ELR (cell line): ENCODE measurements around the gene CRYBB1.
"Not testable (repeated sequence)": the region's sequence is repeated elsewhere in the genome, so short reads cannot be mapped to it uniquely, and the experiment has no call there.

ENCODE experiments used
- DNase-seq: peaks from one replicate; pipeline ENCODE4 v3.0.0-alpha.2; 2015; ENCODE audit warnings: low read depth

The CRYBB1 gene

DNA sequence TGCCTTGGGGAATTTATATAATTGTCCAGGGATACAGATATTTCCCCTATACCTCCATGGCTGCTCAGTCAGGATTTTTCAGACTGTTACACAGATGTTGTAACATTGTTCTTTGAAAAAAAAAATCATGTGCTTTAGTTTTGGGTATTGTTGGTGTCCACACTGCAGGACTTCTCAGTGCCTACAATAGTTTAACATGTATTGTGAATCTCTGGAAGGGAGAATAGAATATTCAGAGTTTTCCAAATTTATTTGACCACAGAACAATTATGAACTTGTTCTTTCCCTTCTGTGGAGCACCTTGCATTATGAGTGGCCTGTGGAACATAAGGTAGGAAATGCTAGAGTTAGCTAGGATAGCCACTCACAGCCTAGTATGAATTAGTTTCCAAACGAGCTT, 18.5 kb upstream of the CRYBB1 start:
- DNase-seq = no peak

DNA sequence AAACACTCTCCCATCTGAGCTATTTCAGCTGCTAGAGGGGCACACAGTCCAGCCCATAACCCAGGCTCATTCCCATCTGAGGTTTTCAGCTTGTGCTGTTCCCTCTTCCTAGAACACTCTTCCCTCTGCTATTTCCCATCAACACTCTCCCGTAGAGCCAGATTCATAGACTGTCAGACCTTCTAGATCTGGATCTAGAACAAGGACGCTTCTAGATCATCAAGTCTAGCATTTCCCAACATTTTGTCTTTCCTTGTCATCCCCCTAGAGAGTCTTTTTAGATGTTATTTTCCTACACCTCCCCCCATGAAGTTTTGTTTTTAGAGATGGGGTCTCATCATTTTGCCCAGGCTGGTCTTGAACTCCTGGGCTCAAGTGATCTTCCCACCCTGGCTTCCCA, 17.3 kb upstream of the CRYBB1 start:
- no peak for DNase-seq

DNA sequence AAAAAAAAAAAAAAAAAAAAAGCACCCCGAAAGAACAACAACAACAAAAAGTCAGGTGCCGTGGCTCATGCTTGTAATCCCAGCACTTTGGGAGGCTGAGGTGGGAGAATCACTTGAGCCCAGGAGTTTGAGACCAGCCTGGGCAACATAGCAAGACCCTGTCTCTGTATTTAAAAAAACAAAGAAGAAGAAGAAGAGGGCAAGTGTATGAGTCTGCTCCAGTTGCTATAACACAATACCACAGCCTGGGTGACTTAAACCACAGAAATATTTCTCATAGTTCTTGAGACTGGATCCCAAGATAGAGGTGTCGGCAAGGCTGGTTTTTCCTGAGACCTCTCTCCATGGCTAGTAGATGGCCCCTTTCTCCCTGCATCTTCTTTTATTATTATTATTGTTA, 16.4 kb upstream of the CRYBB1 start:
- no peak for DNase-seq

DNA sequence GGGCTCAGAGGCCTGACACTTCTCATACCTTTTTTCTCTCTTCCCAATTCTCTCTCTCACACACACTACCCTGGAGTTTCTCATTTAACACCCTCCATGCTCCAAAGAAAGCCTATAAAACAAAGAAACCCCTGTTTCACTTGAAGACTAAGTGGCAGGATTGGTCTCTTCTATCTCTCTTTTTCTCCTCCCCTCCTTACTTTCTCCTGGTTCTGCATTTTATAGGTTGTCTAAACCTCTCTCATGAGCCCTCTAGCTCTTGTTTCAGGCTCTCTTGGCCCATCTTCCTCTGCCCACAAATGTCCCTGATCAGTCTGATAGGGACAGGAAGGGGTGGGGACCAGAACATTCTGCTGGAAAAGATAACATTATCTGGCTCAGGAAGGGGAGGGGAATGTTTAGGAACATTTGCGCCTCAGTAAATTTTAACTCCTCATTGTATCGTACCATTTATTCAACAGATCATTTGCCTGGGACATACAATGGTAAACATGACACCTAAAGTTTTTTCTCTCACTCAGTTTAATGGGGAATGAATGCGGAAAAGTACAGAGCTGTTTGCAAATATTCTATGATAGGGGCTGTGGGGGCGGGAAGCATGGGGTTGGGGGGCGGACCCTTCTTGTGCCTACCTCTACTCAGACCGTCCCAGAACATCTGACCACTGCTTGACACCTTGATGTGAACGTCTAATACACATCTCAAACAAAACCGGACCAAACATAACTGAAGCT, 14.8 kb upstream of the CRYBB1 start:
- no peak for DNase-seq

DNA sequence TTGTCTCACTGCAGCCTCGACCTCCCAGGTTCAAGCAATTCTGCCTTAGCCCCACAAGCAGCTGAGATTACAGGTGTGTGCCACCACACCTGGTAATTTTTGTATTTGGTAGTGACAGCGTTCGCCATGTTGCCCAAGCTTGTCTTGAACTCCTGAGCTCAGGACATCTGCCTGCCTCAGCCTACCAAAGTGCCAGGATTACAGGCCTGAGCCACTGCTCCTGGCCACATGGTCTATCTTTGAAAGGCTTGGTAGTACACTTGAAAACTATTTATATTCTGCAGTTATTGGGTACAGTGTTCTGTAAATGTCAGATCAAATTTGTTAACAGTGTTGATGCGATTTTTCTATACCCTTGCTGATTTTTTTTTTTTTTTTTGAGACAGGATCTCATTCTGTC, 13.5 kb upstream of the CRYBB1 start:
- no peak for DNase-seq

DNA sequence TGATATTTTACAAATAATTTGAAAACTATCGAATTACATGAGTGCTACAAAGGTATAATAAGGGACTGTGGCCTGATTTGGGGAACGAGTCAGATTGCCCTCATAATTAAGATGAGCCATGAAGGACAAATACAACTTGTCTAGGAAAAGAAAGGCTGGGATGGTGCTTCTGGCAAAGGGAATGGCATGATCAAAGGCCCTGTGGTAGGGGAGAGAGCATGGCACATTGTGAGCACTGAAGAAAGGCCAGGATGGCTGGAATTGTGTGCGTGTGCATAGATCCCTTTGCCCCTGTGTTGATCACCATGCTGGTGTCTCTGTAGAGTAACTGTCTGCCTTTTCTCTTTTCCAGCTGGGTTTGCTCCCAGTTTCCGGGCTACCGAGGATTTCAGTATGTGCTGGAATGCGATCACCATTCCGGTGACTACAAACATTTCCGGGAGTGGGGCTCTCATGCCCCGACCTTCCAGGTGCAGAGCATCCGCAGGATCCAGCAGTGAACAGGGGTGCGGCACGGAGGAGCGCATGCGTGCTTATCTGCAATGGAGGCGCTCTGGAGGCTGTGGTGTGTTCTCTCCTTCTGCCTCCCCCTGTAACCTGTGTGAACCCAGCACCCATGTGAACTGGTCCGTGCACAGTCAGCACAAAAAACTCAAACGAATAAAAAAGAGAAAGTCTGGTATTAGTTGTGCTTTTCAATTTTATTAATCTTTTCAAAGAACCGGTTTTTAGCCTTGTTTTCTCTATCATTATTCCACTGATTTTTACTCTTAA, 12.3 kb upstream of the CRYBB1 start:
- DNase-seq = no peak

DNA sequence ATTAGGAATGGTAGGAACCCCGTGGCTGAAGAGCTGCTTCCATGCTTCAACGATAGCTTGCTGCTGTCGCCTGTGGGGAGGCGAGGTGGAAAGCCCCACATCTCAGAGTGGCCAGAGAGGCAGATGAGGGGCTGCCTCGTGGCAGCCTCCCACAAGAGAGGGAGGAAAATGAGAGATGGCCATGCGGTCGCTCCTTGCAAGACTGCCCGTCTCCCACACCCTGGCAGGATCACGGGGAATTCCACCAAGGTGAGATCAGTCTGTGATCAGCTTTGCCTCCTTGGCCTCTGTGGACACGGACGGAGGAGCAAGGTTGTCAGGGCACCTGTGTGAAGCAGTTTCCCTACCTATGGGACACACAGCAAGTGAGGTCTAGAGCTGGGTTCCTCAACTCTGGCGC, 7.0 kb upstream of the CRYBB1 start:
- DNase-seq = no peak

DNA sequence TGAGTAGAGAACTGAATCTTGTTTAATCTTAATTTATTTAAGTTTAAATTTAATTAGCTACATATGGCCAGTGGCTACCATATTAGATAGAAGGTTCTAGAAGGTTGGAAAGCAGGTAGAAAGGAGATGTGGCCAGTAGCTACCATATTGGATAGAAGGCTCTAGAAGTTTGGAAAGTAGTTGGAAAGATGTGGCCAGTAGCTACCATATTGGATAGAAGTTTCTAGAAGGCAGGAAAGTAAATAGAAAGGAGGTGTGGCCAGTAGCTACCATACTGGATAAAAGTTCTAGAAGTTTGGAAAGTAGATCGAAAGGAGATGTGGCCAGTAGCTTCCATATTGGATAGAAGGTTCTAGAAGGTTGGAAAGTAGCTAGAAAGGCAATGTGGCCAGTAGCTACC, 6.2 kb upstream of the CRYBB1 start:
- DNase-seq = no peak

DNA sequence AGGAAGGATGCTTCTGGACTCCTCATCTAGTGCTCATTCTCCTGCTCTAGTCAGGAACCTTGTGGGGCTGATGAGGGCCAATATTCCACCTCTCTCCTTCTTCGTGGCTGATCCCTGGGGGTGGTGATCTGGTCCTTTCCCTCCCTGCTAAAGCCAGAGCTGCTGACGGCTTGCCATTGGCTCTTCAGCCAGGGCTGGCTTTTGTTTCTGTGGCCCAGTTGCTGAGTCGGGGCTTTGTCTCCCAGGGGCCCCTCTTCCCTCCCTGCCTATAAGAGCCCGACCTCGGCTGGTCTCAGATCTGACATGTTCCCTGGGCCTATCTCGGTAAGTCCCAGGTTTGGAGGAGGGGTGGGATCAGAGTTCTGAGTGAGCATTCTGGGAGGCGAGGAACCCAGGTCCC, 3.8 kb upstream of the CRYBB1 start, which contains the start of gene CRYBA4:
Gene CRYBA4, plus strand, starts transcription at position 301 of the 400 bp plus-strand sequence. CDS start 634 bp downstream, outside the sequence.
- DNase-seq = no peak

DNA sequence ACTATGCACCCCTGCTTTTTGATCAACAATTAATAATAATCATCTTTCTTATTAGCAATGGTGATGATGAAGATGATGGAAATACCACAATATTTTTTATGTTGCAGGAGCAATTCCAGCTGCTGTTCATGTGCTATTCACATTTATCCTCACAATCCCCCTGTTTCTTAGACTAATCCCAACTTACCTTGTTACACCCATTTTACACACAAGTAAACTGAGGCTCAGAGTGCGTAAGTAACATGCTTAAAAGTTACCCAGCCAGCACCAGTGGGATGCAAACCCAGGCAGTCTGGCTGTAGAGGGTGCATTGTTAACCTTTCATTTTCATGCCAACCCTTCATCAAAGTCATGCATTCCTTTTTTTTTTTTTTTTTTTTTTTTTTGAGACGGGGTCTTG, 2.4 kb upstream of the CRYBB1 start:
- no peak for DNase-seq

DNA sequence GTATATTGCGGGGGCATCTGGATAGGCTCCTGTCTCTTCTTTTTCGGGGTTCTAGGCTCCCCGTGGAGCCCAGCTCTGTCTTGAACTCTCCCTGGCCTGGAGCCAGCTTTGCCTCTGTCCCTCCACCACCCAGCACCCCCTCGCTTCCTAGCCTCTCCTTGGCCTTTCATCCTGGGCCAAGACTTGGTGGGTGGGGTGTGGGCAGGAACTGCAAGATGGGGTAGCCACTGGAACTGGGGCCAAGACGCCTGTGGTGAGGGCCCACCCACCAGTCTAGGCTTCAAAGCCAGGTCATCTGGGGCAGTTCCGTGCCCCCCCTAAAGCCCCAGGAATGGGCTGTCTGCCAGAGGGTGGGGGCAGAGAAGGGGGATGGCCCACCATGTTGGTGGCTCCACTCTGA, 1.7 kb upstream of the CRYBB1 start:
- no peak for DNase-seq

DNA sequence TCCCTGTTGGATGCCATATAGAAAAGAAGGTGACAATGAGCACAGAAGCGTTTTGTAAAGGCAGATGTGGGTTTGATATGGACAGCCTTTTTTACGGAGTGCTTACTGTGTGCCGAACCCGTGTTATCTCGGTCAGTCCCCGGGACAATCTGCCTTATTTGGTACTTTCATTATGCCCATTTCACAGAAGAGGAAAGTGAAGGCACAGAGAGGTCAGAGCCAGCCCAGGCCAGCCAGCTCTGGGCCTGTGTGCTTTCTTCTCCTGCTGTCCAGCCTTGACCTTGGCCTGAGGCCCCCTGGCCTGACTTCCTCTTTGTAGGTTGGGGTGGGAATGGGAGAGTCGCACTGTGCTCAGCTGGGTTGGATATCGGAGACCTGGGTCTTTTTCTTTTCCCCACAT, 628 bp upstream of the CRYBB1 start:
- no peak for DNase-seq

DNA sequence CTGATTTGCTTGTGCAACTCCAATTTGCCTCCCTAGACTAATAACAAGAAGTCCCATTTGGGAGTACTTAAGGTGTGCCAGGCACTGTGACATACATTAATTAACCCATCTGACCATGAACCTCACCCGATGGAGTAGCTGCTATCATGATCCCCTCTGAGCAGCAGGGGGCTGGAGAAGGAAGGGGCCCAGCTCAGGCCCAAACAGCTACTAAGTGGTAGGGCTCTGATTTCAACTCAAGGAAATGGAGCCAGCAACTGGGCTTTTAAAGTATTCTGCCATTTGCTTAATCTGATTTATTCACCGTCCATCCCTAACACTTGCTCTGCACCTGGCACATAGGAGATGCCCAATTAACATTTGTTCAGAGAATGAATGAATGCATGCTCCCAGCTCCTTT, 1.2 kb downstream of the CRYBB1 start:
- DNase-seq = no peak

DNA sequence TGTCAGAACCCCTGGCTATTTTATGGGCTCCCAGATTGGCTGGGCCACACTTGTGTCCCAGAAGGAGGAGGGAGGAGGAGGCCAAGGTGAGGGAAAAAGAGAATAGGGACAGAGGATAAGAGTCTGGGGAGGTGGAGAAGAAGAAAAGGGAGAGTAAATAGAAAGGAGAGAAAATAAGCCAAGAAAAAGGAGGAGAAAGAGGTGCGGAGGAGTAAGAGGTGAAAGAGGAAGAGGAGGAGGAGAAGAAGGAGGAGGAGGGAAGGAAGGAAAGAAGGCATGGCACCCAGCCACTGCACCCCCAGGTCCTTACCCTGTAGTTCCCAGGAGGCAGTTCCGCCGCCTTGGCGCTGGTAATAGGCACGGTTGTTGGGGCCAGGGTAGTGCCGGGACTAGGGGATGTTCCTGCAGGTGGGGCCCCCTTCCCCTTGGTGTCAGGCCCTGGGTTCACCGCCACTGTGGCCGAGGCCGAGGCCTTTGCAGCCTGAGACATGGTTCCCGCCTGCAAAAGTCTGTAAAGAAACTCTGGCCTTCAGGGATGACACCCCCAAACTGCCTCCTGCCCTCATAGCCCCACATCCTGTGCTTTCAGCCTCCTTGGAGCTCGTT, 1.9 kb downstream of the CRYBB1 start:
- DNase-seq = no peak

DNA sequence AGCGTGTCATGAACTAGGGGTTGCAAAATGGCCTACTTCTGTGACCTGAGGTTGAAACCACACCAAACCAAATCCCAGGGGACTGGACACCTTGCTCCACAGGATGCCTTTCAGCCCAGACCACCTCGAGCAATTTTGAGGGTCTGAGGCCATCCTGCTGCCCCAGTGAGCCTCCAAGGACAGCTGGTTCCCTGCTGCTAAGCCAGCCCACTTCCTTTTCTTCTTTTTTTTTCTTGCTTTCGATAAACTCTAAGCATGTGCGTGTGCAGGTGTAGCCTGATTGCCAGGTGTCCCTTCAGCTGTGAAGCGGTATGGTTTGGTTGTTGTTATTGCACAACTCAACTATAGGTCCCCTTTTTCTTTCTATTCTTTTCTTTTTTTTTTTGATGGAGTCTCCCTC, 2.7 kb downstream of the CRYBB1 start:
- no peak for DNase-seq

DNA sequence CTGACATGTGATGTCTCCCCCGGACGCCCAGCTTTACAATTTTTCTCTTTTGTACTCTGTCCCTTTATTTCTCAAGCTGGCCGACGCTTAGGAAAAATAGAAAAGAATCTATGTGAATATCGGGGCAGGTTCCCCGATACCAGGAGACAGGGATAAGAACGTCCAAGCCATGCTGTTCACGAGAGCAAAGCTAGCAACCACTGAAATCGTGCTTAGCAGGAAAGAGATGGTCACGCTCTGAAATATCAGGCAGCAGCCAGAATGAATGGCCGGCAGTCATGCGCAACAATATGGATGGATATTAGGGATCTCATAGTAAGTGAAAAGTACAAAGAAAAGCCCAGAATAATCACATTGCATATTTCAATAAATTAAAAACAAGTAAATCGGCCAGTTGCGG, 3.5 kb downstream of the CRYBB1 start:
- no peak for DNase-seq

DNA sequence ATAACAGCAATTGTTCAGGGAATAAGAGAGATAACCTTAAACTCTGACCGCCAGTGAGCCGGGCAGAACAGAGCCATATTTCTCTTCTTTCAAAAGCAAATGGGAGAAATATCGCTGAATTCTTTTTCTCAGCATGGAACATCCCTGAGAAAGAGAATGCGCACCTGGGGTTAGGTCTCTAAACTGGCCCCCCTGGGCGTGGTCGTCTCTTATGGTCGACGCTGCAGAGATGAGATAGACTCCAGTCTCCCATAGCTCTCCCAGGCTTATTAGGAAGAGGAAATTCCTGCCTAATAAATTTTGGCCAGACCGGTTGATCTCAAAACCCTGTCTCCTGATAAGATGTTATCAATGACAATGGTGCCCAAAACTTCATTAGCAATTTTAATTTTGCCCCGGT, 4.1 kb downstream of the CRYBB1 start:
- not testable (repeated sequence) for DNase-seq

DNA sequence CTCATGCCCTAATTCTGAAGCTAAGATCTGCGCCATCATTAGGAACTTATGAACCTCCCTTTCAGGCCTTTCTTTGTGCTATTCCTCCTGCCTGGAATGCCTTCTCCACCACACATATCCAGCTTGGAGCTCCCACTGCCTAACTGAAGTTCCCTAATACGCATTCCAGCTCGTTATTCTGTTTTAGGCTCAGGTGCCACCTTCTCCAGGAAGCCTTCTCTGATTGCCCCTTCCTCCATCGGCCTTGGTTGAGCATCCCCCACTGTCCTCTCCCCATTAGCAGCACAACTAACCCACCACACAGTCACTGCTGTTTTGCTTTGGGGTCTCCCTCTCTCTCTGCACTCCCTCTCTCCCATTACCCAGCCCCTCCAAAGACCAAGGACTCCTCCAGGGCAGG, 5.2 kb downstream of the CRYBB1 start:
- DNase-seq = no peak

DNA sequence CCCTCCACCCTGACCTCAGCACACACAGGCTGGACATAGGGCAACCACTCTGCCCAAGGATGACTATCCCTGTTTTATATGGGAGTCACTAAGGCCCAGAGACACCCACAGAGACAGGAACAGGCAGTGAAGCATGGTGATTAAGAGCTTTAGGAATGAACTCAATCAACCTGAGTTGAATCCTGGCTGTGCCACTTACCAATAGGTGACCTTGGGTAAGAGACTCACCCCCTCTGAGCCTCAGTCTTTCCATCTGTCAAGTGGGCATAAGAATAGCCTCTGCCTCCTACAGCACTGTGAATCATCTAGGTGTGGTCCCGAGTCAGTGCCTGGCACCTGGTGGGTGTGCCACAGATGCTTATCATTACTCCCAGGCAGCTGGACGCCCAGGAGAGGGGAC, 6.8 kb downstream of the CRYBB1 start:
- peak; percentile 70 for DNase-seq

DNA sequence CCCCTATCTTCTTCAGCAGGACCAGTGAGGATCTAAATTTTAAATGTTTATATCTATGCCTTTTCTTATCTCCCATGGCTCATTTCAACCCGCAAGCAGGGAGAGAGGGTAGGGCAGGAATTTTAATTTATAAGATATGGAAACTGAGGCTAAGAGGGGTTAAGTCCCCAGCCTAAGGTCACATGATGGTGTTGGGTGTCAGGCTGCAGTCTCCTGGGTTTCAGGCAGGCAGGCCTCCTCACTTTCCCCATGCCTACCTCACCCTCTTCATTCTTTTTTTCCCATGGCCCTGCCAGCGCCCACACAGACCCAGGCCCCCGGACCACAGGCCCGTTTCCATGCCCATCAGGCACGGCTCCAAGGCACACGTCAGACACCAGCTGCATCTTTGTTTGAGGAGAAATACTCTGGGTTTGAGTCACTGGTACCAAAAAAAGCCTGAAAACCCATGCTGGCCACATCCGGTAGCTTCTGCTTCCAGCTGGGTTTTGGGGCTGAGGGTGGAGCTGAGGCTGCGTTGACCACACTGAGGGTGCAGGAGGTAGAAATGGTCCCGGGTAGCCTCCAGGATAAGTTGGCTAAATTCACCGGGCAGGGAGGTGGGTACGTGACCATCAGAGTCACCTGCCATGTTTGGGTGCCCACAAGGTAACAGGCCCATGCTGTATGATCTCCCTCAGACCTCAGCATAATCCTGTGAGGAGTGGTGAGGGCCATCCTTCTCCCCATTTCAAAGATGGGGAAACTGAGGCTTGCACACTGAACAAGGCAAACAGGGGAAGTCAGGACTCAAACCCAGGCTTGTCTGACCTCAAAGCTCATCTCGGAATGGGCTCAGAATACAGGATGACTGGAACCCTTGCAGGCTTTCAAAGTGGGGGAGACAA, 7.5 kb downstream of the CRYBB1 start:
- DNase-seq = peak; percentile 92

DNA sequence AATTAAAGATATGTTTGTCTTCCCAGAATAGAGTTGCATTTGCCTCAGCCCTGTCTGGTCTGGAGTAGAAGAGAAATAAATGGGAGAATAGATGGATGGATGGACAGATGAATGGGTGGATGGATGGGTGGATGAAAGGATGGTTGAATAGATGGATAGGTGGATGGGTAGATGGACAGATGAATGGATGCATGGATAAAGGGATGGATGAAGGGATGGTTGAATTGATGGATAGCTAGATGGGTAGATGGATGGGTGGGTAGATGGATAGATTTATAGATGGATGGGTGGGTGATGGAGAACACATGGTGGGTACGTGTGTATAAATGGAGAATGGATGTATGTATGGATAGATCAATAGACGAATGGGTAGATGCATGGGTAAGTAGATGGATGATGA, 8.5 kb downstream of the CRYBB1 start:
- DNase-seq = no peak

DNA sequence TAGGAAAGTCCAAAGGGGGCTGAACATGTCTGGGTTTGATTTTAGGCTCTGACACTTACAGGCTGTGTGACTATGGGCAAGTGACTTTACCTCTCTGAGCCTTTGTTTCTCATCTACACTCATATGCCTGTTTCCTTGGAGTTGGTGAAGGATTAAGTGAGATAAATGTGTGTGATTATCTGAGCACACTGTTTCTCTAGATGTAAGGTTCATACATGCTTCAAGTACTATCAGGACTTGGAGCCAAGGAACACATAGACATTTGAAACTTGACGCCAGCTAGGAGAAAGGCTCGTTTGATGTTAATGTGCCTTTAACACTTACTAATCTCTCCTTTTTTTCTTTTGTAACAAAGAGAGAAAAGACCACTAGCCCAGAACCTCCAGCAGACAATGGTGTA, 9.7 kb downstream of the CRYBB1 start:
- DNase-seq = no peak
